A549 treated with AZD9567 at 1 μM for 4 hours (cell line): ENCODE results near the gene POPDC2. TPM values are rescaled to one million over a fixed set of nuclear protein-coding genes. Genes with fewer than 3 reads are reported as not detected.

Source experiments
- total RNA-seq: library from RNA; stranded (reverse); fragments of 200-300 nt; extraction: Qiagen RNA extraction; gene quantifications from 5 replicates; pipeline ENCODE4 v1.2.3, GENCODE V29; 2022; ENCODE audit not compliant: insufficient read depth

The POPDC2 gene, protein sequence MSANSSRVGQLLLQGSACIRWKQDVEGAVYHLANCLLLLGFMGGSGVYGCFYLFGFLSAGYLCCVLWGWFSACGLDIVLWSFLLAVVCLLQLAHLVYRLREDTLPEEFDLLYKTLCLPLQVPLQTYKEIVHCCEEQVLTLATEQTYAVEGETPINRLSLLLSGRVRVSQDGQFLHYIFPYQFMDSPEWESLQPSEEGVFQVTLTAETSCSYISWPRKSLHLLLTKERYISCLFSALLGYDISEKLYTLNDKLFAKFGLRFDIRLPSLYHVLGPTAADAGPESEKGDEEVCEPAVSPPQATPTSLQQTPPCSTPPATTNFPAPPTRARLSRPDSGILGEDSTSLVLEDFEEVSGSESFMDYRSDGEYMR
- total RNA-seq: 0.14 to 0.39 TPM (median 0.24 TPM) in 4 of 5 replicates, not detected in the other

DNA sequence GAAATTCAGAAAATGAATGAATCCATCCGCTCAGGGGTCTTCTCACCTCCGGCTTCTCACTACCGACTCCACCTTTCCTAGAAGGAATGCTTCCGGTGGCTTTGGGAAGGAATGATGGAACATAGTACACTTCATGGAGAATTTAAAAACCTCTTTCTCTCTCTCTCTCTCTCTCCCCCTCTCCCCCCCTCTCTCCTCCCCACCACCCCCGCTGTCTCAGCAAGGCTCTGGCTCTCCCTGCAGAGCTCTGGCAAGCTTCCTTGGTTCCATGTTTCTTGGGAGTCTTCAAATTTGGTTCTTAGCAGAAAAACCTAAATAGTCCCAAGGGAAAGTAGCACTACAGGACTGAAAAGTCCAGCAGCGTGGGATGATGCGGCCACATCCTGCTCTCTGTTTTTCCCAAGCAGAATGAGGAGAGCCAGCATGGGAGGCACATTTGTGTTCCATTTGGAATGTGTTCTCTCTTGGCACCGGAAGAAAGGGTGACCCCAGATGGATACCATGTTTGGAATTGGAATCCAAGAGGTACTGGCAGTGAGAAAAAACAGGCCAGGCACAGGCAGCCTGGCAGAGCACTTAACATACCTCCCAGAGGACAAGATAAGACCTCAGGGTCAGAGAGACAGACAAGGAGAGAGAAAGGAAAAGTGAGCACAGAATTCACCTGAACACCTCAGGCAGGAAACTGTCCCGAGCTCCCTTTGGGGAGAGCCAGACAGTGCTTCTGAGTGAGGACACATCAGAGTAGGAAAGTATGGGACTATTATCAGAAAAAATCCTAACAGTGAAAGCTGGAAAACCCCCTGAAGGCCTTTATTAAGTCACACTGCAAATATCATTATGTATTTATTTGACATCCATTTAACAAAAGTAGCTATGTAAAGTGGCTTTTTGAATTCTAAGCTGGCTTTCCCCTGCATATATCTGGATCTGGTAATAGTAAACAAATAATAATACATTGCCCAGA lies at the start of gene POPDC2:
POPDC2 (minus strand) TSS at position 116 of the 967 bp plus-strand sequence. CDS start 166 bp downstream, outside the sequence.

DNA sequence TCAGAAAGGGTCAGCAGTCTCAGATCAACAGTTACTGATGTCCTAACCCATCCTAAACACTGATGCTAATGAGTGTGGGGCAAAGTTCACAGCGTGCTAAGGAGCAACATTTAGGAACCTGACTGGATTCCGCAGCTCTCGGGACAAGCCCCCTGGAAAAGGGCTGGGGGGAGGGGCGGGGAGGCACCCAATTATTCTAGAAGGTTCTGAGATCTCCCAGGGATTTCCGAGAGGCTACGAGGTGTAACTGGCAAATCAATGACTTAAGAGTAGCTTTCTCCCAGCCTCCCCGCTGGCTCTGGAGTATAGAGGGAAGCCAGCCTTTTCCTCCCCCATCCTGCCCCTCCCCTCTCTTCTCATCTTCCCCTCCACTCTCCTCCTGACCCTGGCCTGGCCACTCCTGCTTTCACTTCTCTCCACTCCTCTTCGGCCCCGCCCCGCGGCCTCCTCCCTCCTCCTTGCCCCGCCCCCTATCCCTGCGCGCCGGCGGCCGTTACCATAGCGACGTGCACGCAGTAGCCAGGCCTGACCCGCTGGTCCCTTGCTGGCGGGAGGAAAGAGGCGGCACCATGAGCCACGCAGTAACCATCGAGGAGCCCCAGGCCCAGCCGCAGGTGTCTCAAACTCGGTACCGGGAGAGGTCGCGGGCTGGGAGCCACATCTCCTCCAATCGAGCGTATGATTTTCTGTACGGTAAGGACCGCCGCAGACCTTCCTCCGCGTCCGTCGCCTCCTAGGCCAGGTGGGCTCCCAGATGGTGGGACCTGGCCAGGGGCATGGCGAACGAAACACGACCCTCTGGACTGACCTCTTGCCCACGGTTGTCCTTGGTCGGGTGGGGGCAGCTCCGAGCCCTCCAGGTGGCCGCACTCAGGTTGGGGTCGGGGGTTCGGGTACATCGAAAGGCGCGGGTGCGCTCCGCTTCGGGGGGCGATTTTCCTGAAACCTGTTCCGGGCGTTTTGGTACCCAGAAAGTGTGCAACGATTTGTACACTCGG lies 42.4 kb upstream of the POPDC2 start, which contains the start of gene CFAP91:
CFAP91 (plus strand) TSS at position 493 of the 998 bp plus-strand sequence; CDS start at position 570, 77 bp downstream.

DNA sequence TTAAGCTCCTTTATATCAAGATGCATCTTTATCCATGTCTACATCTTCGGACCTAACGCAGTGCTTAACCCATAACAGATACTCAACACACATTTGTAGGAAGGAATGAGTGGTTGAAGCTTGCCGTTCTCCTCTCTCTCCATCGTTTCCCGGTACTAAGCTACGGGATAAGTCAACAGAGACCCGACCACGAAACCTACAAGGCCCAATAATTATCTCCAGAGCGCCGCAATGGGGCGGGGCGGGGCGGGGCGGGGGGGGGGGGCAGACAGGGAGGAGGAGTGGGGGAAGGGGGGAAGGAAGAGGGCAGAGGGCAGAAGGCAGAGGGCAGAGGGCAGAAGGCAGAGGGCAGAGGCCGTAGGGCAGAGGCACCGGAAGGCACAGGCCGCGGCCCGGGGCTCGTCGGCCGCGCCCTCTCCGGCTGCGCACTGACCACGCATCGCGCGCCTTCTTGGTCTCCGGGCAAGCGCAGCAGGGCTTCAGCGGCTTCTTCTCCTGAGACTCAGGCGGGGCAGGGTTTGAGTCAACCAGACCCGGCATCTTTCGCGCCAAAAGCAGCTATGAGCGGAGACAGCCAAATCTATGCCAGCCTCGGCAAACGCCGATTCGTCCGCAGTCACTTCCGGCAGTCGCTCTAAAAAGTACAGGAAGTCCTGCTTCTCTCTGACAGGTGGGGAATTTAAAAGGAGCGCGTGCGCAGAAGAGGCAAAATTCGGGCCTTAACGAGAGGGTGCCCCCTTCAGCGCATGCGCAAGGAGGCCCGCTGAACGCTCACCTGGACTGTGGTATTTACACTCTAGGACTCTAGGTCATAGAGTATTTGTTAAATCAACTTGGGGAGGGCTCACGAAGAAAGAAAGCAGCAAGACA lies 16.6 kb upstream of the POPDC2 start, which contains the start of gene COX17:
COX17 (minus strand) TSS at position 636 of the 870 bp plus-strand sequence; CDS start at position 540, 96 bp downstream.

DNA sequence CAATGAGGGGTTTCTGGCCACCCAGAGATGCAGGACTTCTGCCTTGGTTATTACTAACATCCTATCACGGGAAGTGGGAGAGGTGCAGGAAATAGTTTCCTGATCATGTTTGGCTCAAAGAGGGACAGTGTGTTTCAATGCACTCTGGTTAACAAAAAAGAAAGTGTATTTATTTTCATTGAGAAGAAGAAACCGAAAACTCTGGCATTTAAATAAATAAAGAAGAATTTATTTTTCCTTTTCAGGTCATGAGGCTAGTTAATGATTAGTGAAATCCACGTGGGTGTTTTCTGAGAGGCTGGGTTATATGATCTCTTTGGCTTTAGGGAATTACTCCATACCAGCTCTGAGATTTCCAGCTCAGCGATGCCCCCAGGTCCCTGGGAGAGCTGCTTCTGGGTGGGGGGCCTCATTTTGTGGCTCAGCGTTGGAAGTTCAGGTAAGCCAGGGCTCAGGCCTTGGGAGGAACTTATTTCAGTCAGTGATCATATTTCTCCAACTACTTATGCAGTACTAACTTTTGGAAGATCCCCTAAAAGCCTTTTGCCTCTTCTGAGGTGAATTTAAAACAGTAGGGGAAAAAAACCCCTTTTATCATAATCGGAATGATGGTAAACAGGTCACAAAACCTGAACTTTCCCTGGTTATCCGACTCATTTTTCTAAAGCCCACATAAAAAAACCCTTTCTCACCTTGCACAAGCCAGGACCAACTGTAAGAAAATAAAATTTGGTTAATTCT lies 62.7 kb downstream of the POPDC2 start, which contains the start of gene PLA1A:
PLA1A (plus strand) TSS at position 338 of the 741 bp plus-strand sequence; CDS start at position 367, 29 bp downstream.

Other genes with a start within 250 kb of the POPDC2 start
- gene TMEM39A, start 197.0 kb downstream of the POPDC2 start, total RNA-seq: 19.0 to 28.7 TPM (median 26.8 TPM) in 5 replicates
- 8.6 to 10.6 TPM (median 9.8 TPM) in 5 replicates for gene POGLUT1, start 191.6 kb downstream of the POPDC2 start, total RNA-seq
- gene TIMMDC1, start 162.0 kb downstream of the POPDC2 start, total RNA-seq: 74.4 to 82.6 TPM (median 80.0 TPM) in 5 replicates
- not detected in 5 replicates for gene CD80, start 101.0 kb downstream of the POPDC2 start, total RNA-seq
- 2.2 to 2.8 TPM (median 2.3 TPM) in 5 replicates for gene ADPRH, start 81.1 kb downstream of the POPDC2 start, total RNA-seq
- gene PLA1A, start 62.7 kb downstream of the POPDC2 start, total RNA-seq: 0.22 to 0.57 TPM (median 0.37 TPM) in 4 of 5 replicates, not detected in the other
- gene COX17, start 16.8 kb upstream of the POPDC2 start, total RNA-seq: 89.3 to 109 TPM (median 104 TPM) in 5 replicates
- gene CFAP91, start 42.4 kb upstream of the POPDC2 start, total RNA-seq: 0.12 to 0.24 TPM (median 0.19 TPM) in 4 of 5 replicates, not detected in the other
- gene NR1I2, start 121.5 kb upstream of the POPDC2 start, total RNA-seq: not detected in 5 replicates